ENCODE data around the gene PGAP6. TPM values are rescaled to one million over a fixed set of nuclear protein-coding genes. Genes with fewer than 3 reads are reported as not detected.

The PGAP6 gene
- total and polyA plus RNA-seq, 9 of the 15 experiments (the other 6 are each of a cell fraction or from before 2014, with no cell fraction given) = 0.45 to 50.2 (median 39.3) TPM

- TF ChIP-seq, protein P1, sequence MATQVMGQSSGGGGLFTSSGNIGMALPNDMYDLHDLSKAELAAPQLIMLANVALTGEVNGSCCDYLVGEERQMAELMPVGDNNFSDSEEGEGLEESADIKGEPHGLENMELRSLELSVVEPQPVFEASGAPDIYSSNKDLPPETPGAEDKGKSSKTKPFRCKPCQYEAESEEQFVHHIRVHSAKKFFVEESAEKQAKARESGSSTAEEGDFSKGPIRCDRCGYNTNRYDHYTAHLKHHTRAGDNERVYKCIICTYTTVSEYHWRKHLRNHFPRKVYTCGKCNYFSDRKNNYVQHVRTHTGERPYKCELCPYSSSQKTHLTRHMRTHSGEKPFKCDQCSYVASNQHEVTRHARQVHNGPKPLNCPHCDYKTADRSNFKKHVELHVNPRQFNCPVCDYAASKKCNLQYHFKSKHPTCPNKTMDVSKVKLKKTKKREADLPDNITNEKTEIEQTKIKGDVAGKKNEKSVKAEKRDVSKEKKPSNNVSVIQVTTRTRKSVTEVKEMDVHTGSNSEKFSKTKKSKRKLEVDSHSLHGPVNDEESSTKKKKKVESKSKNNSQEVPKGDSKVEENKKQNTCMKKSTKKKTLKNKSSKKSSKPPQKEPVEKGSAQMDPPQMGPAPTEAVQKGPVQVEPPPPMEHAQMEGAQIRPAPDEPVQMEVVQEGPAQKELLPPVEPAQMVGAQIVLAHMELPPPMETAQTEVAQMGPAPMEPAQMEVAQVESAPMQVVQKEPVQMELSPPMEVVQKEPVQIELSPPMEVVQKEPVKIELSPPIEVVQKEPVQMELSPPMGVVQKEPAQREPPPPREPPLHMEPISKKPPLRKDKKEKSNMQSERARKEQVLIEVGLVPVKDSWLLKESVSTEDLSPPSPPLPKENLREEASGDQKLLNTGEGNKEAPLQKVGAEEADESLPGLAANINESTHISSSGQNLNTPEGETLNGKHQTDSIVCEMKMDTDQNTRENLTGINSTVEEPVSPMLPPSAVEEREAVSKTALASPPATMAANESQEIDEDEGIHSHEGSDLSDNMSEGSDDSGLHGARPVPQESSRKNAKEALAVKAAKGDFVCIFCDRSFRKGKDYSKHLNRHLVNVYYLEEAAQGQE (IDR thresholded peaks at IDR 0.05; ENCODE audit: borderline replicate concordance) = 0 out of 2 replicates have a peak, but pooled peaks have one; percentile 15
- TF ChIP-seq, protein P1 (CRISPR knock-in tag; IDR thresholded peaks at IDR 0.05; ENCODE audit: low read depth) = no peak
- no peak; the same call in 1 of the 2 replicates for TF ChIP-seq BHLHE40 (IDR thresholded peaks at IDR 0.05; ENCODE audit: low read length)
- no peak for TF ChIP-seq MAX (CRISPR knock-in tag; IDR thresholded peaks at IDR 0.05)
- TF ChIP-seq CBX8 (IDR thresholded peaks at IDR 0.05; ENCODE audit: borderline replicate concordance, extremely low read depth, low read depth, low read length, poor library complexity, severe bottlenecking) = no peak
- TF ChIP-seq TCF3 (CRISPR knock-in tag; IDR thresholded peaks at IDR 0.05) = 0 out of 2 replicates have a peak, but pooled peaks have one; percentile 15
- no peak for TF ChIP-seq HDGF (IDR thresholded peaks at IDR 0.05)
- no peak for TF ChIP-seq POLR2B (IDR thresholded peaks at IDR 0.05; ENCODE audit: low read depth, partially characterized antibody)
- TF ChIP-seq, protein P2, sequence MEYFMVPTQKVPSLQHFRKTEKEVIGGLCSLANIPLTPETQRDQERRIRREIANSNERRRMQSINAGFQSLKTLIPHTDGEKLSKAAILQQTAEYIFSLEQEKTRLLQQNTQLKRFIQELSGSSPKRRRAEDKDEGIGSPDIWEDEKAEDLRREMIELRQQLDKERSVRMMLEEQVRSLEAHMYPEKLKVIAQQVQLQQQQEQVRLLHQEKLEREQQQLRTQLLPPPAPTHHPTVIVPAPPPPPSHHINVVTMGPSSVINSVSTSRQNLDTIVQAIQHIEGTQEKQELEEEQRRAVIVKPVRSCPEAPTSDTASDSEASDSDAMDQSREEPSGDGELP (CRISPR knock-in tag; IDR thresholded peaks at IDR 0.05; ENCODE audit: borderline replicate concordance) = peak; percentile 80
- no peak for TF ChIP-seq CEBPG (CRISPR knock-in tag; IDR thresholded peaks at IDR 0.05)
- peak; percentile 55 to 63; a peak in 3 of 4 replicates for TF ChIP-seq CEBPG (tag; conservative IDR thresholded peaks at IDR 0.05 in 1 of 2, IDR thresholded peaks at IDR 0.05 in 1 of 2)
- TF ChIP-seq SMARCA4 (IDR thresholded peaks at IDR 0.05) = peak; percentile 65; the same call in 1 of the 2 replicates
- TF ChIP-seq RB1 (IDR thresholded peaks at IDR 0.05; ENCODE audit: low read depth) = 0 out of 2 replicates have a peak, but pooled peaks have one; percentile 18
- no peak for TF ChIP-seq NCOA6 (IDR thresholded peaks at IDR 0.05)
Observed at GRCh38 chr16:405548-406506, 24.0 kb upstream of the PGAP6 start (continued).

Measured in K562 (cell line).